Breast epithelium (tissue), 4 donors: ENCODE measurements around the gene UGGT1. TPM values are rescaled to one million over a fixed set of nuclear protein-coding genes. Genes with fewer than 3 reads are reported as not detected.
A peak's percentile ranks its signal among the peaks of the same experiment; 100 is the strongest.

Experiments
- DNase-seq, 2 donors: peaks; one replicate each; pipeline ENCODE4 v3.0.0-alpha.2; 2019; ENCODE audit warnings: low spot score in 2 of 2
- H3K27ac ChIP-seq, 2 donors: fragments of 200-600 bp; sonication (generic) in 1 of 2; one replicate each; pipeline ENCODE4 v1.5.1; 2016 to 2019; ENCODE audit warnings: mild to moderate bottlenecking in 1 of 2
- H3K27me3 ChIP-seq, 2 donors: fragments of 200-600 bp; sonication (generic) in 1 of 2; one replicate each; pipeline versions ENCODE4 v1.5.1 to v1.6.0; 2017 to 2019; ENCODE audit warnings: control low read depth in 1 of 2, mild to moderate bottlenecking in 1 of 2
- H3K36me3 ChIP-seq: fragments of 200-600 bp; one replicate; pipeline ENCODE4 v1.5.1; 2019
- H3K4me1 ChIP-seq, 2 donors: fragments of 200-600 bp; sonication (generic); one replicate each; pipeline ENCODE4 v1.5.1; 2016 to 2019; ENCODE audit warnings: control low read depth in 1 of 2
- H3K4me3 ChIP-seq, 3 donors: fragments of 200-600 bp; sonication (generic); 1 replicate in 2 of 3; 2 replicates in 1 of 3; pipeline ENCODE4 v1.5.1; 2016 to 2019; ENCODE audit warnings: mild to moderate bottlenecking in 3 of 3, moderate library complexity in 2 of 3
- H3K9me3 ChIP-seq, 2 donors: fragments of 200-600 bp; sonication (generic) in 1 of 2; one replicate each; pipeline ENCODE4 v1.5.1; 2016 to 2019; ENCODE audit warnings: control low read depth in 1 of 2
- CTCF ChIP-seq, 3 donors: fragments of 450-650 bp; IDR thresholded peaks; one replicate each; pipeline ENCODE4 v1.5.1; 2016 to 2017; ENCODE audit warnings: antibody characterized with exemption in 3 of 3, mild to moderate bottlenecking in 3 of 3, moderate library complexity in 3 of 3
- POLR2A ChIP-seq: fragments of 450-650 bp; IDR thresholded peaks from one replicate; pipeline ENCODE4 v1.6.1; 2016; ENCODE audit warnings: antibody characterized with exemption, mild to moderate bottlenecking, moderate library complexity
- POLR2AphosphoS5 ChIP-seq, 3 donors: sonication (generic); formaldehyde crosslinking; IDR thresholded peaks; one replicate each; pipeline ENCODE4 v1.6.1; 2017; ENCODE audit warnings: antibody characterized with exemption in 3 of 3
- intact Hi-C: fragments of 100-400 bp; cut with DNase I; formaldehyde crosslinking; loops from one replicate; pipeline ENCODE4 v1.15.1; 2023; ENCODE audit warnings: low total_unique reads
- total RNA-seq, 3 donors: library from RNA; depleted of rRNA; stranded (reverse); fragments of >200 nt; gene quantifications; one replicate each; pipeline ENCODE4 v1.1.0, GENCODE V29; 2016

The UGGT1 gene
- total RNA-seq, 3 donors from 2014 or later = 46.9 to 57.7 (median 54.7) TPM

GRCh38 chr2:128090575-128090944 lies 440 bp upstream of the UGGT1 start:
- intact Hi-C loops = no loop called here
- TF ChIP-seq POLR2A = no peak
- TF ChIP-seq CTCF (IDR thresholded peaks at IDR 0.05) = no peak
- no peak for TF ChIP-seq POLR2AphosphoS5 (IDR thresholded peaks at IDR 0.05)
- H3K27ac ChIP-seq = peak overlapping the region; percentile 81 to 83
- no peaks in the 10 kb centered on the region for H3K4me1 ChIP-seq
- H3K4me3 ChIP-seq = peak overlapping the region; percentile 87 to 100 (median 95)
- no peaks in the 10 kb centered on the region for H3K36me3 ChIP-seq
- no peaks in the 10 kb centered on the region for H3K27me3 ChIP-seq
- no peaks in the 10 kb centered on the region for H3K9me3 ChIP-seq
- DNase-seq = no peak

- H3K27ac ChIP-seq = no peak overlapping the region
- intact Hi-C loops = no loop called here
- no peak for DNase-seq
These were observed 703 bp downstream of the UGGT1 start for GRCh38 chr2:128091726-128092080.

GRCh38 chr2:128092656-128093055 lies 1.7 kb downstream of the UGGT1 start:
- no peaks in the 10 kb centered on the region for H3K9me3 ChIP-seq
- no peak overlapping the region for H3K27ac ChIP-seq
- H3K36me3 ChIP-seq = no peaks in the 10 kb centered on the region
- no peak for DNase-seq
- no peak overlapping the region for H3K4me3 ChIP-seq
- TF ChIP-seq POLR2AphosphoS5 (IDR thresholded peaks at IDR 0.05) (no peak), POLR2A (no peak)
- intact Hi-C loops = no loop called here
- H3K27me3 ChIP-seq = no peaks in the 10 kb centered on the region
- no peaks in the 10 kb centered on the region for H3K4me1 ChIP-seq

More at GRCh38 chr2:128091726-128092080, 703 bp downstream of the UGGT1 start:
- Histone ChIP-seq H3K27me3 (no peaks in the 10 kb centered on the region), H3K4me3 (peak overlapping the region; percentile 87 to 100 (median 95)), H3K4me1 (no peaks in the 10 kb centered on the region), H3K9me3 (no peaks in the 10 kb centered on the region), H3K36me3 (no peaks in the 10 kb centered on the region)
- TF ChIP-seq POLR2AphosphoS5 (IDR thresholded peaks at IDR 0.05) (no peak), POLR2A (no peak), CTCF (IDR thresholded peaks at IDR 0.05) (no peak)

GRCh38 chr2:128093762-128094161 lies 2.8 kb downstream of the UGGT1 start:
- Histone ChIP-seq H3K27ac (no peak overlapping the region), H3K4me3 (no peak overlapping the region), H3K27me3 (no peaks in the 10 kb centered on the region), H3K9me3 (no peaks in the 10 kb centered on the region), H3K4me1 (no peaks in the 10 kb centered on the region), H3K36me3 (no peaks in the 10 kb centered on the region)
- intact Hi-C loops = no loop called here
- DNase-seq = no peak
- TF ChIP-seq CTCF (IDR thresholded peaks at IDR 0.05) (no peak), POLR2A (no peak), POLR2AphosphoS5 (IDR thresholded peaks at IDR 0.05) (no peak)

GRCh38 chr2:128095201-128095600 lies 4.2 kb downstream of the UGGT1 start:
- intact Hi-C loops = no loop called here
- TF ChIP-seq POLR2AphosphoS5 (IDR thresholded peaks at IDR 0.05) (no peak), CTCF (IDR thresholded peaks at IDR 0.05) (no peak), POLR2A (no peak)
- no peaks in the 10 kb centered on the region for H3K27me3 ChIP-seq
- no peak overlapping the region for H3K4me3 ChIP-seq
- no peaks in the 10 kb centered on the region for H3K9me3 ChIP-seq
- no peaks in the 10 kb centered on the region for H3K36me3 ChIP-seq
- no peak for DNase-seq
- no peaks in the 10 kb centered on the region for H3K4me1 ChIP-seq
- no peak overlapping the region for H3K27ac ChIP-seq

GRCh38 chr2:128103407-128103806 lies 12.4 kb downstream of the UGGT1 start:
- no peaks in the 10 kb centered on the region for H3K9me3 ChIP-seq

More at GRCh38 chr2:128103407-128103806, 12.4 kb downstream of the UGGT1 start:
- Histone ChIP-seq H3K36me3 (no peaks in the 10 kb centered on the region), H3K27ac (no peak overlapping the region), H3K27me3 (no peaks in the 10 kb centered on the region), H3K4me3 (no peak overlapping the region), H3K4me1 (no peaks in the 10 kb centered on the region)
- DNase-seq = no peak
- intact Hi-C loops = no loop called here
- TF ChIP-seq POLR2A = no peak
- TF ChIP-seq POLR2AphosphoS5 (IDR thresholded peaks at IDR 0.05) = no peak
- no peak for TF ChIP-seq CTCF (IDR thresholded peaks at IDR 0.05)
